NCI-H1417 treated with DMSO at 0.1 percent for 48 hours (cell line): ENCODE data around the gene NLE1.

Experiments
- DNase-seq: peaks from one replicate; lab custom pipeline; 2025; lab: John Stamatoyannopoulos, UW

Gene NLE1

DNA sequence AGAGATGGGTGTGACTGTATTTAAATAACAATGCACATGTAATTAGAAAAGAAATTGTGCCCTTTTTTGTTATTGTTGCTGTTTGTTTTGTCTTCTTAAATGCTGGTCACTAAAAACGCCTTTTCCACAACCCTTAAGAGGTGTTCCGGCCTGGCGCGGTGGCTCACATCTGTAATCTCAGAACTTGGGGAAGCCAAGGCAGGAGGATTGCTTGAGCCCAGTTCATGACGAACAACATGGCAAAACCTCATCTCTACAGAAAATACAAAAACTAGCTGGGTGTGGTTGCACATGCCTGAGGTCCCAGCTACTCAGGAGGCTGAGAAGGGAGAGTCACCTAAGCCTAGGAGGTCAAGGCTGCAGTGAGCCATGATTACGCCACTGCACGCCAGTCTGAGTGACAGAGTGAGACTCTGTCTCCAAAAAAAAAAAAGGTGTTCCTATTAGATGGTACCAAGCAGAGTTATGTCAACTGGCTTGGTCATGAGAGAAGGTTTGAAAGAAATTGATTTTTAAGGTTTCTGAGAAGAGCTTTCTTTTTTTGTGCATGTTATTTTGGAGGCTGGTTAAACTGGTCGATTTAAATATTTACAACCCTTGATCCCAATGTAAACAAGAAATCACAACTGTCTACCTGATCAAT lies 55.1 kb downstream of the NLE1 start:
- DNase-seq: no peak

DNA sequence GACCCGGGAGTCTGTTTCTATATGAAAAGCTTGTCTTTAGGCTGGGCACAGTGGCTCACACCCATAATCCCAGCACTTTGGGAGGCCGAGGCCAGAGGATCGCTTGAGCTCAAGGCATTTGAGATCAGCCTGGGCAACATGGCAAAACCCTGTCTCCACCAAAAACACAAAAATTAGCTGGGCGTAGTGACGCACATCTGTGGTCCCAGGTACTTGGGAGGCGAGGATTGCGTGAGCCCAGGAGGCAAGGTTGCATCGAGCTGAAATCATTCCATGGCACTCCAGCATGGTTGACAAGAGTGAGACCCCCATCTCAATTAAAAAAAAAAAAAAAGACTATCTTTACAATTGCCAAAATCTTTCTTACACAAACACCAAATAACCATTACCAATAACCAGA lies 55.9 kb downstream of the NLE1 start:
- DNase-seq: no peak

DNA sequence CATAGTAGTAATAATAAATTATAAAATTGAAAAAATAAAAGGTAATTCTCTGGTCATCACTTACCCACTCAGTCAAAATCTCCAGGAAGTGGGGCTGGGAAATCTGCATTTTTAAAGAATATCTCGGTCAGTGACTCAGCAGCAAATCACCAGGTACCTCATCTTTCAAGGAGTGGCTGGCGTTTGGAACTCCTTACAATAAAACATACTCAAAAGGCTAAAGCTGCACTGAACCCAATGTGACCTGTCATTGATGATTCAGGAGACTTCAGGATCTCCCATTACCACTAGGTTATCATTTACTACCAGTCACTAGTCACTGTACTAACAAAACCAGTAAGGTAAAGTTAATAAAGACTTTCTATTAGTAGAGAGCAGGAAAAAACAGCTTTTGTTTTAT lies 57.1 kb downstream of the NLE1 start:
- no peak for DNase-seq

DNA sequence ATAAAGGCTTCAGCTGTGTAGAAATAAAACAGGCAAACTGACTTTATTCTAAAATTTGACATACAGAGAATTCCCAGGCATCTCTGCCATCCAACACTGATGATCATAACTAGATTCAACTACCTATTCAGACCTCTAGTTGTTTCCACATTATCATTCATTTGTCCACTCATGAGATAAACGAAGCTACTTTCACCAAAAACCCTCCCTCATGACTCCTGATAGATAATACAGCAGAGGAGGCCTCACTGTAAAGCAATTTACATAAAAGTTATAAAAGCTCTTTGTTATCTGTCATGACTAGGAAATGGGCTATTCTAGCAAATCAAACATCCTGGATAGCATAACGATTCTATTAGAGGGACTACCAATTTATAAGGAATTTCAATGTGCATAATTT lies 59.0 kb downstream of the NLE1 start:
- no peak for DNase-seq

DNA sequence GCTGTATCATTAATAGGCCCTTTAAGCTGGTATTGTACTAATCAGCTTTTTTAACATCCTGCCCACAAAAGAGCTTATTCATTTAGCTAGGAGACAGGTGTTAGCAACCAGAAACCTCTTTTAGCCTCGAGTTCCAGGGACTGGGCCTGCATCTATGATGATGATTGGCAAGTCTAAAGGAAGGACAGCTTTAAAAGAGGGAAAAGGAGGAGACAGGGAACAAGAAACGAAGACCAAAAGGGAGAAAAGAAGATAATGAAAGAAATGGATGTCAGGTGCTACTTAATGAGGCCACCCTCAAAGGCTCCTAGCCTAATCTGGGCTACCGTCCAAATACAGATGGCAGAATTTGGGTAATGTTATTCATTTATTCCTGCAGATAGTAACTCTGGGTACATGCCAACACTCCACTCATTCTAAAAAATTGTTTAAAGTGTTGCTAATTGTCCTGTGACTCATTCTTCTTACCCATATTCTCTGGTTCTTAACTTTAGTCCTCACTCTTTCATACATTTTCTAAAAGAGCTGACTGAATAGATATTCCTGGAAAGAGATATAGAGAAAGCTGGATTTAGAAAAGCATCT lies 59.9 kb downstream of the NLE1 start:
- no peak for DNase-seq

DNA sequence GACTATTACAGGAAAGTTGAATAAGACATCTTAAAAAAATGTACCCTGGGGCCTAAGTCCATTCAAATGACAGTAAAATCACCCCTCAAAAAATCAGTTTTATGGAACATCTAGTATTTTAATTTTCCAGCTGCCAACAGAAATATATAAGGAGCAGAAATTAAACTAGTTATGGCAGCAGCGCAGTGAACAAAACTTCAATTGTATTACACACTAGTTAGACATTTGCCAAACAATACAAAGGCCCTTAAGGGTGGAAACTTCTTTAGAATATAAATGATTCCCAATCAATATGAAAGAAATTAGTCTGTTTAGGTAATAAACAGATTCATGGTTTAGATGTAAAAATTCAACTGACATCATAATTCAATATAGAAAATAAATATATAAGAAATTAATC lies 60.5 kb downstream of the NLE1 start:
- DNase-seq: no peak

DNA sequence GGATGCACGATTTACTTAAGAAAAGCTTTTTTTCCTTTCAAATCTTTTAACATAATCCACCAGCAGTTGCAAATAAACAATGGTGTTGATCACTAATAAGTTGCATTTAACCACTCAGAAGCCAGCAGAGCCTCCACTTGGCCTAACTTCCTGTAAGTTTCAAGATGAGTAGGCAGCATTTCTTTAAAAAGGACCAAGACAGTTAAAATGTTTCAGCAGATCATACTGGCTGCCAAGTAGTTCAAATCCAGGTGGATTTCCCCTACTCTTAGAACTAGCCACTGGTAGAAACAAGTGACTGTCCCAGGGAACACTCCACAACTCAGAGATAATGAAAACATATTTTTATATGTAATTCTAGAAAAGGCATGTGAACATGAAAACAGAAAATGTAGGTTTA lies 61.6 kb downstream of the NLE1 start:
- no peak for DNase-seq

DNA sequence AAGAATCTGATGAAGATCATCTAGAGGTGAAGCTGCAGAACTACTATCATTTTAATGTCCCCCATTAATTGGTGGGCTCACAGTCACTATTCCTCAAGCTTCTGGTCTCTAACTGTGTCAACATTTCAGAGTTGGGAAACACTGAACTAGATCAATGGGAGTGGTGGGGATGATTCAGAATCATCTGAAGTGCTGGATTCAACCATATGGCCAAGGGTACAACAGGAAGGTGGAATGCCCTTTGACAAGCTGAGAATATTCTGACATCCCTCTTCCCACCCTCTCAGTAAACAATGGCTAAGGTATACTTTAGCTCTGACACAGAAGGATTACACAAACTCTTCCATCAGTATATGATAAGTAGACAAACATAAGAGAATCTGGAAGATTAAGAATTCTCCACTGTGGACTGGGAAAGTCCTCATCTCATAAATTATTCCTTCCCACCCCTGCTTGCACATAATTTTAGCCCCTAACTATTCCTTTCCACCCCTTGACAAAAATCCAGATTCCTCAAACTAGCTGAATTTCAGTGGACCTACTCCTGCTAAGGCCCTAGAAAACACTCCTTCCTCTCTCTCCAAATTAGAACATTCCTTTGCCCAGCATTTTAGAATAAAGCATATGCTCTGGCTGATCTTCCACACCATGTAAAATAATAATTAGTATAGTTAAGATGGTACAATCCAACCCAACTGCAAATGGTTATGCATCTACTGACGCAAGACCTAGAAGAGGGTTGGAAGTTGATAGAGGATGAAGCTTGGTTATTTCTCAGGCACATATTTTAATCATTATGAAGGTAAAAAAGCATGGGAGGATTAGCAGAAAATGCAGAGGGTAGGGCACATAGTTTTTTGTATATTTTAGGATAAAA lies 62.3 kb downstream of the NLE1 start:
- no peak for DNase-seq
